Measurements from ENCODE around the gene PRSS2. TPM values are rescaled to one million over a fixed set of nuclear protein-coding genes. Genes with fewer than 3 reads are reported as not detected.

The PRSS2 gene
- total RNA-seq, 1 donor, result not detected

DNA sequence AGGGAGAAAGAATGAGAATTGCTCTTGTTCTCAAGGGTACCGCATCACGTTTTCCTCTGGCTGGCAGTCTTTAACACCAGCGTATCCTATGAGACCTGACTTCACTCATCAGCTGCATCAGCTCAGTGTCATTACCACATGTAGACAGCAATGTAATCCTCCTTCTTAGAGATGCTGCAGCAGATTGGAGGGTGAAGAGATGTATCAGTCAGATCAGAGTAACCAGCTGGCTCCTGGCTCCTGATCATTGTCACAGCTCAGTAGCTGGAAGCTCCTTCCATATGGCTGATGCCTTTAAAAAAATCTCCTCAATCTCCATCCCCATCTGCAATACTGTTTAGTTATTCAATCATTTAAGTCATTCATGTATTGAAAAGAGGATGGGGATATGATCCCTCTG, 44.4 kb downstream of the PRSS2 start:
- no peak overlapping the region for H3K27ac ChIP-seq (ENCODE audit: low read depth, low read length)
- no peaks in the 10 kb centered on the region for H3K9me3 ChIP-seq (ENCODE audit: low read depth, low read length)
- H3K27me3 ChIP-seq (ENCODE audit: insufficient read depth, low read length), result peaks cover 5% of the 10 kb centered on the region
- H3K4me3 ChIP-seq (ENCODE audit: insufficient read depth, low read length), result no peak overlapping the region
- H3K4me1 ChIP-seq (ENCODE audit: insufficient read depth, low read length), result peaks cover 16% of the 10 kb centered on the region
- DNase-seq (ENCODE audit: insufficient read length, low spot score, missing footprints), result no peak
- no peaks in the 10 kb centered on the region for H3K36me3 ChIP-seq (ENCODE audit: insufficient read depth, low read length)
- H4K20me1 ChIP-seq (ENCODE audit: insufficient read depth, low read length), result no peaks in the 10 kb centered on the region
- TF ChIP-seq, protein P1, sequence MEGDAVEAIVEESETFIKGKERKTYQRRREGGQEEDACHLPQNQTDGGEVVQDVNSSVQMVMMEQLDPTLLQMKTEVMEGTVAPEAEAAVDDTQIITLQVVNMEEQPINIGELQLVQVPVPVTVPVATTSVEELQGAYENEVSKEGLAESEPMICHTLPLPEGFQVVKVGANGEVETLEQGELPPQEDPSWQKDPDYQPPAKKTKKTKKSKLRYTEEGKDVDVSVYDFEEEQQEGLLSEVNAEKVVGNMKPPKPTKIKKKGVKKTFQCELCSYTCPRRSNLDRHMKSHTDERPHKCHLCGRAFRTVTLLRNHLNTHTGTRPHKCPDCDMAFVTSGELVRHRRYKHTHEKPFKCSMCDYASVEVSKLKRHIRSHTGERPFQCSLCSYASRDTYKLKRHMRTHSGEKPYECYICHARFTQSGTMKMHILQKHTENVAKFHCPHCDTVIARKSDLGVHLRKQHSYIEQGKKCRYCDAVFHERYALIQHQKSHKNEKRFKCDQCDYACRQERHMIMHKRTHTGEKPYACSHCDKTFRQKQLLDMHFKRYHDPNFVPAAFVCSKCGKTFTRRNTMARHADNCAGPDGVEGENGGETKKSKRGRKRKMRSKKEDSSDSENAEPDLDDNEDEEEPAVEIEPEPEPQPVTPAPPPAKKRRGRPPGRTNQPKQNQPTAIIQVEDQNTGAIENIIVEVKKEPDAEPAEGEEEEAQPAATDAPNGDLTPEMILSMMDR (IDR thresholded peaks at IDR 0.05; ENCODE audit: extremely low read depth, low read depth, low read length), result no peak
- H2AFZ ChIP-seq (ENCODE audit: low read length), result no peak overlapping the region
- H3K79me2 ChIP-seq (ENCODE audit: insufficient read depth, low read length), result no peaks in the 10 kb centered on the region
- no peak overlapping the region for H3K4me2 ChIP-seq (ENCODE audit: insufficient read depth, low read length)

DNA sequence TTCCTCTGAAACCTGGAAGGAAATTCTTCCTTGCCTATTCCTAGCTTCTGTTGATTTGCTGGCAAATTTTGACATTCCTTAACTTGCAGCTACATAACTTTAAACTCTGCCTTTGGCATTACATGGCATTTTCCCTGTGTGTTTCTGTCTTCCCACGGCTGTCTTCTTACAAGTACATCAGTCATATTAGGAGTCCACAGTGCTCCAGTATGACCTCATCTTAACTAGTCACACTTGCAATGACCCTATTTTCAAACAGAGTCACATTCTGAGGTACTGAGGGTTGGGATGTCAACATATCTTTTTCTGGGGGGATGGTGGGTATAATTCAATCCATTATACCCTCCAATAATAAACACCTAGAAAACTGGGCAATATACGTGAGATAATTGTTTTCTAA, 46.7 kb downstream of the PRSS2 start:
- H3K36me3 ChIP-seq (ENCODE audit: insufficient read depth, low read length), result no peaks in the 10 kb centered on the region
- H3K4me3 ChIP-seq (ENCODE audit: insufficient read depth, low read length), result no peak overlapping the region
- H3K9me3 ChIP-seq (ENCODE audit: low read depth, low read length), result no peaks in the 10 kb centered on the region
- H3K27ac ChIP-seq (ENCODE audit: low read depth, low read length), result no peak overlapping the region
- H4K20me1 ChIP-seq (ENCODE audit: insufficient read depth, low read length), result no peaks in the 10 kb centered on the region
- peaks cover 5% of the 10 kb centered on the region for H3K27me3 ChIP-seq (ENCODE audit: insufficient read depth, low read length)
- TF ChIP-seq, protein P1 (IDR thresholded peaks at IDR 0.05; ENCODE audit: extremely low read depth, low read depth, low read length), result no peak
- DNase-seq (ENCODE audit: insufficient read length, low spot score, missing footprints), result no peak
- peaks cover 14% of the 10 kb centered on the region for H3K4me1 ChIP-seq (ENCODE audit: insufficient read depth, low read length)
- no peak overlapping the region for H2AFZ ChIP-seq (ENCODE audit: low read length)
- no peaks in the 10 kb centered on the region for H3K79me2 ChIP-seq (ENCODE audit: insufficient read depth, low read length)
- H3K4me2 ChIP-seq (ENCODE audit: insufficient read depth, low read length), result no peak overlapping the region

DNA sequence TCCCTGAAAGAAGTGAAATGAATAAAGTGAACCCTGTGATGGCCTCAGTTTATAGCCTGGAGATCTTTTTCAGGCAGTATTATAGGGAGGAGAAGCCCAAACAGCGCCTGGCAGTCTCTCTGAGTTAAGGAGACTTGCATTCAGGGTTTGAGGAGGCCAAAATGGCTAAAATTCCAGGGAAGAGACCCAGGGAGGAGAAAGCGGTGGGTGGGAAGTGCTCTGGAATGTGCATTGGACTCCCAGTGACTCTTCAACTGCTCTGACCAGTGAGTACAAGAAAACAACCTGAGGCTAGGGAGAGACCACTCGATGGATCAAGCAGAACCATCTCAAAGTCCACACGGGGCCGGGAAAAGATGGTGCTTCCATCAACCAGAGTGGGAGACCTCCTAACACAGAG, 48.8 kb downstream of the PRSS2 start:
- TF ChIP-seq, protein P1 (IDR thresholded peaks at IDR 0.05; ENCODE audit: extremely low read depth, low read depth, low read length), result no peak
- Histone ChIP-seq H3K27ac (ENCODE audit: low read depth, low read length) (no peak overlapping the region), H4K20me1 (ENCODE audit: insufficient read depth, low read length) (no peaks in the 10 kb centered on the region), H3K27me3 (ENCODE audit: insufficient read depth, low read length) (peaks cover 8% of the 10 kb centered on the region), H2AFZ (ENCODE audit: low read length) (no peak overlapping the region), H3K4me3 (ENCODE audit: insufficient read depth, low read length) (no peak overlapping the region), H3K4me1 (ENCODE audit: insufficient read depth, low read length) (no peaks in the 10 kb centered on the region), H3K79me2 (ENCODE audit: insufficient read depth, low read length) (no peaks in the 10 kb centered on the region), H3K36me3 (ENCODE audit: insufficient read depth, low read length) (no peaks in the 10 kb centered on the region), H3K4me2 (ENCODE audit: insufficient read depth, low read length) (no peak overlapping the region), H3K9me3 (ENCODE audit: low read depth, low read length) (no peaks in the 10 kb centered on the region)
- no peak for DNase-seq (ENCODE audit: insufficient read length, low spot score, missing footprints)

DNA sequence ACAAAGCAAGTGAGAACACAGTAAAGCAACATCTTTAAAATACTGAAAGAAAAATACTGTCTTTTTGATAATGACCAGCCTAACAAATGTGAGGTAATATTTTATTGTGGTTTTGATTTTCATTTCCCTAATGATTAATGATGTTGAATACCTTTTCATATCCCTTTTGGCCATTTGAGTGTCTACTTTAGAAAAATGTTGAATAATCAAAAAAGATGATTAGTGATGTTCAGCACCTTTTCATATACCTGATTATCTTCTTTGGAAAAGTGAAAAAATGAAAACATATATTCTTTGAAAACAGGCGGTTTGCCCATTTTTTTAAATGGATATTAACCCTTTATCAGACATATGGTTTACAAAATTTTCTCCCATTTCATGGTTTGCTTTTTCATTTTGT, 51.9 kb downstream of the PRSS2 start:
- H4K20me1 ChIP-seq (ENCODE audit: insufficient read depth, low read length), result no peaks in the 10 kb centered on the region
- no peaks in the 10 kb centered on the region for H3K9me3 ChIP-seq (ENCODE audit: low read depth, low read length)
- no peaks in the 10 kb centered on the region for H3K79me2 ChIP-seq (ENCODE audit: insufficient read depth, low read length)
- no peak overlapping the region for H3K4me2 ChIP-seq (ENCODE audit: insufficient read depth, low read length)
- TF ChIP-seq, protein P1 (IDR thresholded peaks at IDR 0.05; ENCODE audit: extremely low read depth, low read depth, low read length), result no peak
- peaks cover 8% of the 10 kb centered on the region for H3K27me3 ChIP-seq (ENCODE audit: insufficient read depth, low read length)
- no peak overlapping the region for H2AFZ ChIP-seq (ENCODE audit: low read length)
- H3K4me1 ChIP-seq (ENCODE audit: insufficient read depth, low read length), result no peaks in the 10 kb centered on the region
- no peak overlapping the region for H3K27ac ChIP-seq (ENCODE audit: low read depth, low read length)
- no peaks in the 10 kb centered on the region for H3K36me3 ChIP-seq (ENCODE audit: insufficient read depth, low read length)
- no peak for DNase-seq (ENCODE audit: insufficient read length, low spot score, missing footprints)
- no peak overlapping the region for H3K4me3 ChIP-seq (ENCODE audit: insufficient read depth, low read length)

Small RNAs within 50 kb of the gene (small RNA-seq; reads per million reads assigned to genes)
- gene TRBD1 (not detected), gene TRBJ1-1 (not detected), gene TRBJ1-2 (not detected), gene TRBJ1-3 (not detected), gene TRBJ1-4 (not detected), gene TRBJ1-5 (not detected), gene TRBJ1-6 (not detected), gene TRBJ2-1 (not detected), gene TRBJ2-2 (not detected), gene TRBJ2-2P (not detected), gene TRBJ2-3 (not detected), gene TRBJ2-4 (not detected), gene TRBJ2-5 (not detected), gene TRBJ2-6 (not detected), gene TRBJ2-7 (not detected)

Other genes with a start within 250 kb of the PRSS2 start
- not detected in 2 replicates for gene PRSS1, start 21.5 kb upstream of the PRSS2 start, total RNA-seq
- 2.4 and 4.0 TPM in 2 replicates for gene EPHB6, start 84.1 kb downstream of the PRSS2 start, total RNA-seq
- not detected in 2 replicates for gene TRPV6, start 114.8 kb downstream of the PRSS2 start, total RNA-seq
- gene TRPV5, start 162.8 kb downstream of the PRSS2 start, total RNA-seq, result not detected in 2 replicates
- gene LLCFC1, start 168.5 kb downstream of the PRSS2 start, total RNA-seq, result not detected in 2 replicates
- gene KEL, start 191.4 kb downstream of the PRSS2 start, total RNA-seq, result not detected in 2 replicates